Activated naive CD4-positive, alpha-beta T cell treated with anti-CD3 and anti-CD28 coated beads for 36 hours (primary cell): ENCODE data around the gene SDK2. TPM values are rescaled to one million over a fixed set of nuclear protein-coding genes. Genes with fewer than 3 reads are reported as not detected.

ENCODE experiments used
- CTCF ChIA-PET: fragments of 350-600 bp; sonication (Branson Sonifier 250); formaldehyde crosslinking; loops from one replicate; lab custom pipeline; 2021; ENCODE audit warnings: antibody characterized with exemption; lab: Charles Lee
- DNase-seq: peaks from one replicate; pipeline ENCODE4 v3.0.0-alpha.2; 2020
- H3K27ac Mint-ChIP-seq: one replicate; pipeline ENCODE4 v1.8.0; 2021; ENCODE audit warnings: mild to moderate bottlenecking, mixed read lengths
- H3K27me3 Mint-ChIP-seq: one replicate; pipeline ENCODE4 v1.8.0; 2021; ENCODE audit warnings: low read depth, mixed read lengths
- H3K36me3 Mint-ChIP-seq: one replicate; pipeline ENCODE4 v1.8.0; 2021; ENCODE audit warnings: low read depth, mixed read lengths
- H3K4me1 Mint-ChIP-seq: one replicate; pipeline ENCODE4 v1.8.0; 2021; ENCODE audit warnings: low read depth, mixed read lengths
- H3K4me3 Mint-ChIP-seq: one replicate; pipeline ENCODE4 v1.8.0; 2021; ENCODE audit warnings: mild to moderate bottlenecking, moderate library complexity, mixed read lengths
- H3K9me3 Mint-ChIP-seq: one replicate; pipeline ENCODE4 v1.8.0; 2021; ENCODE audit warnings: mixed read lengths
- intact Hi-C: fragments of 100-400 bp; cut with micrococcal nuclease; formaldehyde crosslinking; loops from one replicate; pipeline ENCODE4 v1.15.1; 2023
- total RNA-seq, 2 experiments: library from RNA; stranded (reverse); gene quantifications; one replicate each; pipeline ENCODE4 v1.2.3, GENCODE V29; 2021

SDK2 gene
- total RNA-seq, 2 experiments from 2014 or later = 0.27 to 0.50 TPM

GRCh38 chr17:73363442-73364154 lies 280.6 kb downstream of the SDK2 start:
- CTCF ChIA-PET = interaction anchor here (2.4 kb wide), 1 partner anchor 109 kb away, joined by 7 read pairs; no protein-coding TSS in a partner anchor
- Mint-ChIP-seq H3K4me3 (no peak overlapping the region), H3K27ac (no peak overlapping the region), H3K4me1 (no peaks in the 10 kb centered on the region), H3K27me3 (no peaks in the 10 kb centered on the region), H3K36me3 (no peaks in the 10 kb centered on the region), H3K9me3 (no peaks in the 10 kb centered on the region)
- intact Hi-C loops = no loop called here
- DNase-seq = no peak

DNA sequence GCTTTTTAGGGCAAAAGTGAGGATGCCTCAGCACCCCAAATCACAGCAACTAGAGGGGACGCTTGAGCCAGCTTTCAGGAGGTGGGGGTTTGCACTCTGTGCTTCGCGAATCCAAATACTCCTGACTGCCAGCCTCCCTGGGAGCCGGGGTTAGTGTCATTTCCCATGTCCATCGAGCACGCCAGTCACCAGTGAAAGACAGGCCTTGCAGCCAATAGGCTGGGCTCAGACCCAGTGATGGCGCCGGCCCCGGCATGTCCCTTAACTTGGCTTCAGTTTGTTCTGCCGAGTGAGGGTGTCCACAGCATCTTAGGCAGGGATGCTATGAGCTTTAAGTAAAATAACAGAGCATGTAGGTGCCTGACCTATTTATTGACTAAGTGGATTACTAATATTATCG lies 281.5 kb downstream of the SDK2 start:
- Mint-ChIP-seq H3K9me3 (no peaks in the 10 kb centered on the region), H3K27me3 (no peaks in the 10 kb centered on the region), H3K4me1 (no peaks in the 10 kb centered on the region), H3K36me3 (no peaks in the 10 kb centered on the region), H3K4me3 (no peak overlapping the region), H3K27ac (no peak overlapping the region)
- CTCF ChIA-PET = interaction anchor here (0.6 kb wide), 1 partner anchor 346 kb away, joined by 3 read pairs; no protein-coding TSS in a partner anchor
- intact Hi-C loops = no loop called here
- DNase-seq = no peak

- DNase-seq = no peak
- Mint-ChIP-seq H3K4me1 (no peaks in the 10 kb centered on the region), H3K4me3 (no peak overlapping the region), H3K27me3 (no peaks in the 10 kb centered on the region), H3K9me3 (no peaks in the 10 kb centered on the region), H3K27ac (no peak overlapping the region), H3K36me3 (no peaks in the 10 kb centered on the region)
- intact Hi-C loops = no loop called here
- CTCF ChIA-PET = interaction anchor here (0.7 to 1.0 kb wide), 2 partner anchors 106 to 271 kb away, joined by 3 to 7 read pairs; no protein-coding TSS in a partner anchor
Observed at GRCh38 chr17:73360961-73361761, 283.1 kb downstream of the SDK2 start.

GRCh38 chr17:73359987-73360410 lies 284.2 kb downstream of the SDK2 start:
- Mint-ChIP-seq H3K36me3 (no peaks in the 10 kb centered on the region), H3K4me3 (no peak overlapping the region), H3K9me3 (no peaks in the 10 kb centered on the region), H3K4me1 (no peaks in the 10 kb centered on the region), H3K27ac (no peak overlapping the region), H3K27me3 (no peaks in the 10 kb centered on the region)
- intact Hi-C loops = no loop called here
- CTCF ChIA-PET = interaction anchor here (0.7 kb wide), 1 partner anchor 270 kb away, joined by 7 read pairs; no protein-coding TSS in a partner anchor
- DNase-seq = no peak

DNA sequence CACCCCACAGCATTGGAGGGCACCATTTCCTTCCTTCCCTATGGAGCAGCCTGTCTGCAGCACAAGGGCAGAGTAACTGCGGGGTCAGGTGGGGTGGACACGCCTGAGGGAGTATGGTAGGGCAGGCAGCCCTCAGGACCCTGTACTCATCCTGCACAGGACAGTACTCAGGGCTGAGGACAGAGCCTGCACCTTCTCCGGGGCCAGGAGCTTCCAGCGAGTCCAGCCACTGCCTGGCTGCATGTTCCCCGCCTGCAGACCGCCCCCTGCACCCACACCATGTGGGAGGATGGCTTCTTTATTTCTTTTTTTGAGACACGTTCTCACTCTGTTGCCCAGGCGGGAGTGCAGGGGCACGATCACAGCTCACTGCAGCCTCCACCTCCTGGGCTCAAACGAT lies 284.9 kb downstream of the SDK2 start:
- CTCF ChIA-PET = no interaction called here
- intact Hi-C loops = no loop called here
- no peak overlapping the region for H3K4me3 Mint-ChIP-seq
- DNase-seq = no peak
- H3K9me3 Mint-ChIP-seq = no peaks in the 10 kb centered on the region
- H3K27ac Mint-ChIP-seq = no peak overlapping the region
- no peaks in the 10 kb centered on the region for H3K36me3 Mint-ChIP-seq
- H3K27me3 Mint-ChIP-seq = no peaks in the 10 kb centered on the region
- H3K4me1 Mint-ChIP-seq = no peaks in the 10 kb centered on the region

GRCh38 chr17:73358668-73359067 lies 285.6 kb downstream of the SDK2 start:
- Mint-ChIP-seq H3K4me1 (no peaks in the 10 kb centered on the region), H3K27ac (no peak overlapping the region), H3K4me3 (no peak overlapping the region), H3K27me3 (no peaks in the 10 kb centered on the region), H3K9me3 (no peaks in the 10 kb centered on the region), H3K36me3 (no peaks in the 10 kb centered on the region)
- CTCF ChIA-PET = no interaction called here
- intact Hi-C loops = no loop called here
- no peak for DNase-seq

- DNase-seq = no peak
- intact Hi-C loops = no loop called here
- Mint-ChIP-seq H3K9me3 (no peaks in the 10 kb centered on the region), H3K4me3 (no peak overlapping the region), H3K27ac (no peak overlapping the region), H3K4me1 (no peaks in the 10 kb centered on the region), H3K27me3 (no peaks in the 10 kb centered on the region), H3K36me3 (no peaks in the 10 kb centered on the region)
- CTCF ChIA-PET = interaction anchor here (1.0 to 1.4 kb wide), 2 partner anchors 12 to 633 kb away, joined by 3 to 5 read pairs; no protein-coding TSS in a partner anchor
Observed at GRCh38 chr17:73357981-73358380, 286.3 kb downstream of the SDK2 start.

GRCh38 chr17:73357318-73357717 lies 286.9 kb downstream of the SDK2 start:
- Mint-ChIP-seq H3K27me3 (no peaks in the 10 kb centered on the region), H3K27ac (no peak overlapping the region), H3K36me3 (no peaks in the 10 kb centered on the region), H3K4me3 (no peak overlapping the region), H3K4me1 (no peaks in the 10 kb centered on the region), H3K9me3 (no peaks in the 10 kb centered on the region)
- intact Hi-C loops = no loop called here
- no peak for DNase-seq
- CTCF ChIA-PET = interaction anchor here (1.0 to 1.4 kb wide), 3 partner anchors 13 to 632 kb away, joined by 3 to 5 read pairs (median 3); no protein-coding TSS in a partner anchor

- H3K27ac Mint-ChIP-seq = no peak overlapping the region
- CTCF ChIA-PET = interaction anchor here (1.0 to 1.4 kb wide), 2 partner anchors 13 to 101 kb away, joined by 3 to 5 read pairs; no protein-coding TSS in a partner anchor
- no peak overlapping the region for H3K4me3 Mint-ChIP-seq
Observed at GRCh38 chr17:73356561-73357170, 287.6 kb downstream of the SDK2 start.

DNA sequence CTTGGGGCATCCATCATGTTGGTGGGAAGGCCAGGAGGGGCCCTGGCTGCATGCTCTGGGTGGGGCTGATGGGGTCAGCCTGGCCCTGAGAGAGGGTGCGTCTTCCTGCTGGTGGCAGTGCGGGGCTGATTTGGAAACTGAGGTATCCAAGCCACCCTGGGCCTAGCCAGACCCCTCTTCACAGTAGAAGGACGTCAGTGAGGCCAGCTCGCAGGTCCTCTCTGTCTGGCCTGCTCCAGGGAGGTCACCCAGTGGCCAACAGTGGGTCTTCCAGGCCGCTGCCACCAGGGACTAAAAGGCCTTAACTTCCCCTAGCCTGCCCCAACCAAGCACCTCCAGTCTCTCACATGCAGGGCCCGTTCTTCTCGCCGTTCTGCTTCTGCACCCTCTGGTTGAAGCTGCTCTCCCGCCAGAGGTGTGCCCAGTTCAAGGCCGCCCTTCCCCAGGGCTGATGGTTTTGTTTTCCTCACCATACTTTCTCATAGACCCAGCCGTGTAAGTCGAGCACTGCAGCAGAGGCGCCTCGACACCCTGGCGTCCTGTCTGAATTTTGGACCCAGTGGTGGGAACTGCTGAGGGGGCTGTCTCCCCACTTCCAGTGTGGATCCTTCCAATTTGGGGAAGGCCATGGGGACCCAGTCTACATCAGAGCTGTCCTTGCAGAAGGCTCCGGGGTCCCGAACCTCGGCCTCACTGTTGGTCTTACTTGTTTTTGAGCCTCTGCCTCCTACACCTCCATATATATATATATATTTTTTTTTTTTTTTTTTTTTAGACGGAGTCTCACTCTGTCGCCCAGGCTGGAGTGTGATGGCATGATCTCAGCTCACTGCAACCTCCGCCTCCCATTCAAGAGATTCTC lies 289.6 kb downstream of the SDK2 start:
- H3K4me1 Mint-ChIP-seq = no peaks in the 10 kb centered on the region
- H3K4me3 Mint-ChIP-seq = no peak overlapping the region
- no peak for DNase-seq
- no peak overlapping the region for H3K27ac Mint-ChIP-seq
- H3K36me3 Mint-ChIP-seq = no peaks in the 10 kb centered on the region
- no peaks in the 10 kb centered on the region for H3K27me3 Mint-ChIP-seq
- intact Hi-C loops = no loop called here
- H3K9me3 Mint-ChIP-seq = no peaks in the 10 kb centered on the region
- CTCF ChIA-PET = no interaction called here

More at GRCh38 chr17:73356561-73357170, 287.6 kb downstream of the SDK2 start:
- intact Hi-C loops = no loop called here
- no peaks in the 10 kb centered on the region for H3K36me3 Mint-ChIP-seq
- H3K9me3 Mint-ChIP-seq = no peaks in the 10 kb centered on the region
- no peaks in the 10 kb centered on the region for H3K4me1 Mint-ChIP-seq
- H3K27me3 Mint-ChIP-seq = no peaks in the 10 kb centered on the region
- DNase-seq = no peak

DNA sequence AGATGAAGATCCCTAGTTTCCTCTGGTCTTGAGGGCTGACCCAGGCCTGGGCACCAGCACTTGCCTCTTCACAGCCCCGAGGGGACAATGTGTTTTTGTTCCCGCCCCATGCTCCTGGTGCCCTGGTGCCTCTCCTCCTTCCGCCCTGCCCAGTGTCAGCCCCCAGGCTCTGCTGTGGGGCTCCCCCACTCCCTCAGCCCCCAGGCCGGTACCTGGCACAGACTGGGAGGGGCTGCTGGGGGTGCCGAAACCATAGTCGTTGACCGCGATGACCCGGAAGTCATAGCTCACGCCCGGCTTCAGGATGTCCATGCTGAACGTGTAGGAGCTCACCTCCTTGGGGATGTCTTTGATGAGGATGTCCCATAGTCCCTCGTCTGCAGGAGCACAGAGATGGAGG lies 292.0 kb downstream of the SDK2 start:
- intact Hi-C loops = no loop called here
- H3K36me3 Mint-ChIP-seq = no peaks in the 10 kb centered on the region
- no peaks in the 10 kb centered on the region for H3K27me3 Mint-ChIP-seq
- no peak overlapping the region for H3K27ac Mint-ChIP-seq
- DNase-seq = no peak
- CTCF ChIA-PET = interaction anchor here (0.6 kb wide), 1 partner anchor 162 kb away, joined by 4 read pairs; no protein-coding TSS in a partner anchor
- H3K4me3 Mint-ChIP-seq = no peak overlapping the region
- no peaks in the 10 kb centered on the region for H3K9me3 Mint-ChIP-seq
- H3K4me1 Mint-ChIP-seq = no peaks in the 10 kb centered on the region
